CD4-positive, alpha-beta T cell treated with Interleukin-4 for 1 hour (primary cell): Measurements from ENCODE around the gene ATP8B3.

ENCODE experiments used
- DNase-seq, 2 donors: peaks; one replicate each; pipeline ENCODE4 v3.0.0-alpha.2; 2020 to 2022

The ATP8B3 gene

DNA sequence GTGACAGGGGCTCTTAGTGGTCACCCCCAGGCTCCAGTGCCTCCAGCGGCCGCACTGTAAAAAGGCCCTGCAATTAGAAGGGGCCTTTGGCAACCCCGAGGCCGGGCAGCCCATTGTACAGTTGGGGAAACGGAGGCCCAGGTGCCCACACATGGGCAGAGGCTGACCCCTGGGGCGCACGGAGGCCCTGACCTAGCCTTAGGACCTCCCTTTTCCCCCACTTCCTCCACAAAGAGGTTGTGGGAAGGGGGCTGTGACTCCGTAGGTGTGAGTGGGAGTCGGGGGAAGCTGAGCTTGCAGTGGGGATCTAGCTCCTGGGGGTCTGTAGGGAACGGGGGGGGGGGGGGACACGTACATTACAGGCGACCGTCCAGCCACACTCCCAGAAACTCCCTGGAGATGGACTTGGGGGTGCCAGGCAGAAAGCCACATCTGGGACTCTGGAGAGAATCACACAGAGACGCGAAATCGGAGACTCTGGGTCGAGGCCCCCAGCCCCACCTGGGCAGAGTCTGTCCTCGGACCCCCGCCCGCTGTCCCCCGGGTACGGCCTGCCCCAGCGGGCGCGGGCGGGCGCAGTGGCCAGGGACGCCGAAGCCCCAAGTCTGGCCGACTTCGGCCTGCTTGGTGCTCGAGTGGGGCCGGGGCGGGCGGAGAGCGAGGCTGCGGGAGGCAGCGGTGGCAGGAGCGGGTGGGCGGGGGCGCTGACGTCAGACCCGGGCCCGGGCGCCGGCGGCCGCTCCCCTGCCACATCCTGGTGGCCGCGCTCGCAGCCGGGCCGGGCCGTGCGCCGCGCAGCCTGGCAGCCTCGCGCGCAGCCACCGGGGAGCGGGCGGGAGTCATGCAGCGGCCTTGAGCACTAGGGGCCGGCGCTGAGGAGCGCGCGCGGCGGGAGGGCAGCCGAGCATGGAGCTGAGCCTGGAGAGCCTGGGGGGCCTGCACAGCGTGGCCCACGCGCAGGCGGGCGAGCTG lies 59.0 kb downstream of the ATP8B3 start, which contains the start of gene ONECUT3:
TSS of gene ONECUT3 (plus strand) at position 750 of the 972 bp plus-strand sequence. CDS start at position 907, 157 bp downstream.
- no peak for DNase-seq

DNA sequence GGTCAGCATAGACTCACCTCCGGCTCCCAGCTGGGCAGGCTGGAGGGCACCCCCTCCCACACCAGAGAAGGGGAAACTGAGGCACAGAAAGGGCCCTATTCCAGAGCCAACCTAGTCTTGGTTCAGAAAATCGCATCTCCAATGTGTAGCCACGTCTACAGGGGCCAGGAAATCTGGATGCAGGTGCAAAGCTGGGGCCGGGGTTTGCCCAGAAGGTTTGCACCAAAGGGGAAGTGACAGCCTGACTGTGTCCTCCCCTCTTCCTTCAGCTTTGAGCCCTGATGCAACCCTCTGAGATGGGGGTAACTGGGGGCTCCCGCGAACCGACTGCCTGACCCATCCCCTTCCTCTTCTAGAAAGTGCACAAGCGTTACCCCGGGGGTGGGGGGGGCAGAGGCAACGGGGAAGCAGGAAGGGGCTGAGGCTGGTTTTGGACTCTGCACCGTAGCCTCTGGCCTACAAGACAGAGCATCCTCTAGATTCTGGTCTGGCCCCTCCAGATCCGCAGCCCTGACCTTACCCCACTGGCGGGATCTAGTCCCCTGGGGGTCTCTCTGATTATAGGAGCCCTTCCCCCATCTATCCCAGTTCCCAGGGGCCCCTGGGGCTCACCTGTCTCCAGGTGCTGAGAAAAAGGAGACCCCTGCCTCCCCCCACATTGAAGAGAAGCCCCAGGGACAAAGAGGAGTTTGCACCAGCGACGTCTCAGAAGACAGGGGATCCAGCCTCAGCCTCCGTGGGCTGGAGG lies 59.9 kb downstream of the ATP8B3 start:
- DNase-seq = no peak

DNA sequence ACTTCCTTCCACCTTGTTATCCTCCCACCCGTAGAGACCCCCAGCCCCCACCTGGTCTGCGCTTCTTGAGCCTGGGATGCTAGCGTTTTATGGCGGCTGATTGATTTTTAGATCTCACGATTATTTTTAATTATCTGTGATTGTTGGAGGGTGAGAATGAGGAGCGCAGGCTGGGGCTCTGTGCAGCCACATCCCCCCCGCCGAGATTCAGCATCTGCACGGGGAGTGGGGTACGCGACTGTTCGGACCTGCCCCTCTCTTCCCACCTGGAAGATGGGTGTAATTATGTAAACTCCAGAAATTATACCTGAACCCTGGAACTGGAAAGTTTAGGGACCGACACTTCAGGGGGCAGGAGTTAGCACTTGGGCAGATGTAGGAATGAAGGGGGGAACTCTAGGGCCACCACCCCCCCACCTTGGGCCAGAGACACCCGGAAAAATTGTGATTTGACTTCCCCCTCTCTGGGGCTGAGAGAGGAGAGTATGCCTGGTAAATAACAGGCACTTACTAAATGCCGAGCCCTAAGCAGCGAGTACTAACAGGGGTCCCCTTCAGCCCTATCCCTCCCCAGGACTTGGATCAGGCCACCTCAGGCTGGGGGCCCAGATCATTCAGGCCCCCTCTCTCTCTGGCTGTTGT lies 60.6 kb downstream of the ATP8B3 start:
- DNase-seq = no peak

DNA sequence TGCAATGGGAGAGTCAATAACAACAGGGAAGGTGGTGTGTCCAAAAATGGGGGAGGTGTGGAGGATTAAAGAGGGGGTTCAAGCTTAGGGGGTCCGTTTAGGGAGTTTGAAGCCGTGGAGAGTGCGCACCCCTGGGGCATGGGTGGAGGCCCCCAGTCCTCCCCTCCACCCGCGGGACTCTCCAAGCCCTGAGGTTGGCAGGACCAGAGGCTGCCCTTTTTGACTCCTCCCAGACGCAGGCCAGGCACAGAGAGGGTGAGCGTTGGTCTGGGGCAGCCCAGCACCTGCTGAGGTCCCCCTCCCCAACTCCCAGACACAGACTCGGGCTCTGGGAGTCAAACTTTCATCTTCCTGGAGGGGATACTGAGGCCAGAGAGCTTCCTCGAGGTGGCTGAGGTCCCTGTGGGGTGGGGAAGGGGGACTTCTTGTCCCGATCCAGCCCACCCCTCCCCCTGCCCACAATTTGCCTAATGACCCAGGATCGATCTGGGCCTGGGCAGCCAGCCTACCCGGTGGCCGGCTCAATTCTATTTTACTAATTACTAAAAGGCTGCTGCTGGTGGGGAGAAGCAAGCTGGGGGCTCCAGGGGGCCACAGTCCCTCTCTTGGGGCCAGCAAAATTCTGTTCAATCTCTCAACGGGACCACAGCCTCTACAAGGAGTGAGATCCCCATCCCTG lies 61.6 kb downstream of the ATP8B3 start:
- no peak for DNase-seq

DNA sequence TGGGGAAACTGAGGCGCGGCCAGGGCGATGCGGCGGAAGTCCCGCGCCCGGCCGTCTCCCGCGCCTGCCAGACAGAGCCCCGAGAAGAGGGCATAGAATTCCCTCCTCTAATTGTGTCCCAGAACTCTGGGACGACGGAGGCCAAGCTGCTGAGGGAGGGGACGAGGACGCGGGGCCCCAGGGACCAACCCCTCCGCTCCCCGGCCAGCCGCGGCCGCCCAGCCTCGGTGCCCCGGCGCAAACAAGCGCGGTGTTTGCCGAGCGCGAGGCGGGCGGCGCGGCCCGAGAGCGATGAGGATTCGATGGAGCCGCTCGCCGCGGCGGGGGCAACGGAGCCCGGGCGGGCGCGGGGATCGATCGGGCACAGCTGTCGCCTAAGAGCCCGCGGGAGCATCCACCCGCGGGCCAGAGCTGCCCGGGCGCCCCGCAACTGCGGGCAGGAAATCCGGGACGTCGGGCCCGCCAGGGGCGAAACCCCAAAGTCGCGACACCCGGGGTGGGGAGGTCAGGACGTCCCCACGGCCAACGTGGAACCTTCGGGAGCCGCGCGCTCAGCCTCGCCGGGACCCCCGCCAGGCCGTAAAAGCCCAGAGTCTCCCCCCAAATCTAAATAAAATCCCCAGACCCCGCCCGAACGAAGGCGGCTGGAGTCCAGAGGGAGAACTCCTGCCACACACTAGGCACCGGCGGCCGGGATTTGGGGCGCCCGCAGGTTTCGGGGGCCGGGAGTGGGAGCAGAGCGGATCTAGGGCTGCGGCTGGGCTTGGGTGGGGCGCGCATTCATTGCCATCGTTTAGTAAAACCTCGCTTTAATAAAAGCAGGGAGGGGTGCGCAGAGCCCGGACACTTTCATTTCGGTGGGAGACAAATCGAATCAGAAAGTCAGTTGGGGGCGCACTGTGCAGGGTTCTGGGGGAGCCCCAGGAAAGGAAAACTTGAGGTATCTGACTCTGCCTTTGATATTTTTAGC lies 62.4 kb downstream of the ATP8B3 start:
- DNase-seq = no peak

DNA sequence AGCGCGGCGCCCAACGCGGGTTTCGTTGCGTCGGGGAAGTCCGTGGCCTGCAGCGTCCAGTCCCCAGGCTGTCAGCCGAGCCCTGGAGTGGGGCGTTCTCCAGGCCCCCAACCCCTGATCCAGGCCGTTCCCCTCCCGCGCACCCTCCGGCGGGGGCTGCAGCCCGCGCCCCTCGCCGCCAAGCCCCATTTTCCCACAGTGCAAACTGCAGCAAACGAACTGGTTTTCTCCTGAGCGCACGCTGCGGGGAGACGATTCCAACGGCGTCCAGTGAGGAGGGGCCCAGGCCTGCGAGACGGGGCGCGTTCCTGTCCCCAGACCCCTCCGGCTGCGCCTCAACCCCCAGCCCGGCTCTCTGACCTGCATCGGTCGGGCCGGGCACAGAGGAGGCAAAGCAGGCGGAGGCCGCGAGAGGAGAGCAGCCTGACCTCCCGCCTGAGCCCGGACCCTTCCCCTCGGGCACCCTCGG lies 63.2 kb downstream of the ATP8B3 start:
- DNase-seq = no peak

DNA sequence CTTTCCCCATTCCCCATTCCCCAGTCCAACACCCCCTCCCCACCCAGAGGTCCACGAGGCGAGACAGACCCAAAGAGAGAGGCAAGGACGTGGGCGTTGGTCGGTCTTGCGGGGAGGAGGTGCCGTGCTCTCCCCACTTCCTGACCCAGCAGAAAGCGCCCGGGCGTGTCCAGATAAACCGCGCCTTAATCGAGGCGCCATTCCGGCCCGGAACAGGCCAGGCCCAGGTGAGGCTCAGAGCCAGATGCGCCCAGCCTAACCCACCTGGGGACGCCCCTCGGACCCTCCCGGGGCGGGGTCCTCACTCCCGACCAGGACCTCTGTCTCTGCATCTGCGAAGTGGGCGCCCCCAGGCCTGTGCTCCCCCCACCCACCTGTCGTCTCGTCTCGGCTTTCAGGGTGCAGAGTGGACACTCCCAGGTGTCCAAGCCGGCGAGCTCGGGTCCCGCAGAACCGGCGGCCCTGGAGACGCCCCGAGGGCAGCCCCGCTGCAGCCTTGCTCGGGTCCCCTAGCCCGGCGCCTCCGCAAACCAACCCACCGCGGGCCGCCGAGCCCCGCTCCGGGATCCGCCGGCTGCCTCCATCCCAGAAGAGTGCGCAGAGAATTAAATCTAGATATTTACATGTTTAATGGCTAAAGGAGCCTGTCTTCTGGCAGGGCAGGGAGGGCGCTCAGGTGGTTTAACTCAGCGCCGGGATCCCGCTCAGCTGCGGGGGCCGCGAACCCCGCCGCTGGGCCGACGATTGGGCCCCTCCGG lies 63.8 kb downstream of the ATP8B3 start:
- peak in 1 of 2 donors; percentile 15 for DNase-seq

GRCh38 chr19:1747285-1748114 lies 64.6 kb downstream of the ATP8B3 start:
- DNase-seq = peak in 1 of 2 donors; percentile 15

GRCh38 chr19:1746401-1747284 lies 65.4 kb downstream of the ATP8B3 start:
- DNase-seq = no peak

- DNase-seq = no peak
Measured at GRCh38 chr19:1745589-1746031, 66.5 kb downstream of the ATP8B3 start.

GRCh38 chr19:1744822-1745563 lies 67.1 kb downstream of the ATP8B3 start:
- DNase-seq = no peak

GRCh38 chr19:1744133-1744665 lies 67.9 kb downstream of the ATP8B3 start:
- no peak for DNase-seq

- no peak for DNase-seq
Measured at GRCh38 chr19:1742989-1743696, 68.9 kb downstream of the ATP8B3 start.

- DNase-seq = no peak
Measured at GRCh38 chr19:1739960-1740629, 72.0 kb downstream of the ATP8B3 start.

- DNase-seq = no peak
Measured at GRCh38 chr19:1736927-1737326, 75.1 kb downstream of the ATP8B3 start.

DNA sequence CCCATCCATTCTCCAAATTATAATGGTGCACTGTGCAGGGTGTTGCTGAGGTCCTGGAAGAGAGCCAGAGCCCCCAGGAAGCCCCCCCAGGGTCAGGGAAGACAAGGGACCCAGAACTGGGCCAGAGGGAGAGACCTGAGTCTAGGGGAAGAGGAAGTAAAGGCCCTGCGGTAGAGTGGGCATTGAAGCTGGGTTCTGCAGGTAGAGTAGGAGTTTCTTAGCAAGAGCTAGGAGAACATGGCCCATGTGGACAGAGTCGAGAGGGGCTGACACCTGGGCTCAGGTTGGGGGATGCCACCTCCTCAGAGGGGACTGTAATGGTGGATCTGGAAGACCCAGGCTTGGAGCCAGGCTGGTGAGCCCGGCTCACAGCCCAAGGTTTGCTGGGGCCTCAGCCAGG lies 75.8 kb downstream of the ATP8B3 start:
- DNase-seq = no peak
